ENCODE measurements around the gene PROSER1. TPM values are rescaled to one million over a fixed set of nuclear protein-coding genes. Genes with fewer than 3 reads are reported as not detected.
A peak's percentile ranks its signal among the peaks of the same experiment; 100 is the strongest.

The PROSER1 gene
- total and polyA plus RNA-seq, 9 of the 15 experiments (the other 6 are each of a cell fraction or from before 2014, with no cell fraction given): 9.2 to 36.2 (median 10.4) TPM

DNA sequence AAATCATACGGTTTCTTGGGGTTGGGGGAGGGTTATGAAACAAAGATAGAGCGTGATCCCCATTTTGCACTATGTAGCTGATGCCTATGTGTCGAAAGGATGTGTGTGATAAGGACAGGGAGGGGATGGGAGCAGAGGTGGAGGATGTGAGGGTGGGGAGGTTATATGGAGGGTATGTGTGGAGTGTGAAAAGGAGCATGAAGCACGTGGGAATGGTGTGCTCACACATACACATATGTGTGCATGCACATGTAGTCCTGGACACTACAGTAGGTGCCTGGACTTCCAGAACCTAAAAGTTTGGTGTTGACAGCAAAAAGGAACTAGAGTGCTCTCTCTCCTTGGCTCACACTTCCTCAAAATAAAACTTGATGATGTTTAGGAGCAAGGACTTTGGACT is 72.6 kb downstream of the PROSER1 start:
- in situ Hi-C loops (cut with MboI) (loop anchor here (25.0 kb wide), 1 partner anchor 647 kb away; the partner anchor contains the start of gene LHFPL6), intact Hi-C loops (cut with micrococcal nuclease) (no loop called here)
- Histone ChIP-seq H2AFZ (ENCODE audit: low read depth, low read length) (no peak overlapping the region), H3K4me2 (ENCODE audit: insufficient read depth, low read length) (no peak overlapping the region), H3K36me3 (ENCODE audit: control insufficient read depth, insufficient read depth, low read length) (no peaks in the 10 kb centered on the region), H3K9ac (ENCODE audit: insufficient read depth in 1 of 2, low read depth in 2 of 2, low read length in 2 of 2) (no peak overlapping the region), H3K9me3 (replicated peaks; ENCODE audit: control insufficient read depth, insufficient read depth, low read depth, low read length) (no peaks in the 10 kb centered on the region), H3K79me2 (ENCODE audit: control insufficient read depth, insufficient read depth, low read length) (no peaks in the 10 kb centered on the region), H3K4me1 (replicated peaks in 1 of 2; ENCODE audit: control insufficient read depth in 2 of 2, insufficient read depth in 2 of 2, low read length in 2 of 2) (no peaks in the 10 kb centered on the region), H3K27me3 (ENCODE audit: control insufficient read depth in 2 of 2, insufficient read depth in 2 of 2, low read length in 2 of 2) (no peaks in the 10 kb centered on the region; a peak in 1 of 5 replicates), H3K27ac (ENCODE audit: extremely low read depth, low read depth, low read length) (no peak overlapping the region), H3K4me3 (no peak overlapping the region), H3K9me1 (ENCODE audit: control insufficient read depth, insufficient read depth, low read length) (no peaks in the 10 kb centered on the region), H4K20me1 (replicated peaks; ENCODE audit: control insufficient read depth, insufficient read depth, low read length) (no peaks in the 10 kb centered on the region)
- no peak for ATAC-seq
- CTCF ChIA-PET (ENCODE audit: low intra/inter-chr PET ratio): no interaction called here
- no peak for DNase-seq (ENCODE audit: extremely low read depth in 1 of 4, low spot score in 3 of 4)
- 0% methylated on average over 4 of the region's 4 CpGs for WGBS (ENCODE audit: insufficient coverage, low coverage, missing lambda C conversion rate)
- no peak for TF ChIP-seq NFATC3 (IDR thresholded peaks at IDR 0.05)
- TF ChIP-seq SPI1 (IDR thresholded peaks at IDR 0.05; ENCODE audit: borderline replicate concordance, low read depth, low read length): 0 out of 2 replicates have a peak, but pooled peaks have one; percentile 26
- no peak for FAIRE-seq
- no TSS peak for BruUV-seq (replicated peaks)
- POLR2A ChIA-PET: no interaction called here

DNA sequence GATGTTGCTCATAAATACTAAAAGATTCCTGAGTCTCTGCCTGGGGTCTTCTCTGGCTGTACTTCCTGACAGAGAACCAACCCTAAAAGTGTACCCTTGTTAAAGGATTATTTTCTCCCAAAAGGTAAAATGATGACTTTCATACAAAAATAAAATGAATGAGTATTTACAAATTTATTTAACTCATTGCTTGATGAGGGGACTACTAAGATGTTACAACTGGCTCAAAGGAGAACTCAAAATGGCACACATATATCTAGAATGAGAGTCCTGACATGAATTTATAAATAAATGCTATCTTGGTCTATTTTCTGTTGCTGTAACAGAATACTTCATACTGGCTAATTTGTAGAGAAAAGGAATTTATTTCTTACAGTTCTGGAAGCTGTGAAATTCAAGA is 77.7 kb downstream of the PROSER1 start:
- CTCF ChIA-PET (ENCODE audit: low intra/inter-chr PET ratio): no interaction called here
- no peak for ATAC-seq
- Histone ChIP-seq H3K4me3 (no peak overlapping the region), H2AFZ (ENCODE audit: low read depth, low read length) (no peak overlapping the region), H3K9me3 (replicated peaks; ENCODE audit: control insufficient read depth, insufficient read depth, low read depth, low read length) (no peaks in the 10 kb centered on the region), H3K27ac (ENCODE audit: extremely low read depth, low read depth, low read length) (no peak overlapping the region), H3K9ac (ENCODE audit: insufficient read depth in 1 of 2, low read depth in 2 of 2, low read length in 2 of 2) (no peak overlapping the region), H3K79me2 (ENCODE audit: control insufficient read depth, insufficient read depth, low read length) (no peaks in the 10 kb centered on the region), H3K4me2 (ENCODE audit: insufficient read depth, low read length) (no peak overlapping the region), H3K4me1 (replicated peaks in 1 of 2; ENCODE audit: control insufficient read depth in 2 of 2, insufficient read depth in 2 of 2, low read length in 2 of 2) (no peaks in the 10 kb centered on the region), H3K9me1 (ENCODE audit: control insufficient read depth, insufficient read depth, low read length) (no peaks in the 10 kb centered on the region), H3K36me3 (ENCODE audit: control insufficient read depth, insufficient read depth, low read length) (no peaks in the 10 kb centered on the region), H4K20me1 (replicated peaks; ENCODE audit: control insufficient read depth, insufficient read depth, low read length) (no peaks in the 10 kb centered on the region), H3K27me3 (ENCODE audit: control insufficient read depth in 2 of 2, insufficient read depth in 2 of 2, low read length in 2 of 2) (no peaks in the 10 kb centered on the region)
- intact Hi-C loops (cut with micrococcal nuclease) (no loop called here), in situ Hi-C loops (cut with MboI) (loop anchor here (25.0 kb wide), 1 partner anchor 652 kb away; the partner anchor contains the start of gene LHFPL6)
- TF ChIP-seq HMG20A (CRISPR knock-in tag; conservative IDR thresholded peaks at IDR 0.05) (no peak), CBFA2T3 (IDR thresholded peaks at IDR 0.05) (no peak), MCM5 (IDR thresholded peaks at IDR 0.05; ENCODE audit: low read depth) (no peak), MYC (IDR thresholded peaks at IDR 0.05; ENCODE audit: low read depth, low read length) (no peak), MYC (CRISPR knock-in tag; IDR thresholded peaks at IDR 0.05; ENCODE audit: borderline replicate concordance, low read depth) (no peak), GTF2E2 (tag; IDR thresholded peaks at IDR 0.05) (no peak), DACH1 (IDR thresholded peaks at IDR 0.05; ENCODE audit: partially characterized antibody) (no peak), ZNF253 (CRISPR knock-in tag; conservative IDR thresholded peaks at IDR 0.05) (no peak), CHD2 (IDR thresholded peaks at IDR 0.05; ENCODE audit: low read depth, low read length) (no peak), PTRF (tag; IDR thresholded peaks at IDR 0.05) (no peak)
- TF ChIP-seq, protein P1, sequence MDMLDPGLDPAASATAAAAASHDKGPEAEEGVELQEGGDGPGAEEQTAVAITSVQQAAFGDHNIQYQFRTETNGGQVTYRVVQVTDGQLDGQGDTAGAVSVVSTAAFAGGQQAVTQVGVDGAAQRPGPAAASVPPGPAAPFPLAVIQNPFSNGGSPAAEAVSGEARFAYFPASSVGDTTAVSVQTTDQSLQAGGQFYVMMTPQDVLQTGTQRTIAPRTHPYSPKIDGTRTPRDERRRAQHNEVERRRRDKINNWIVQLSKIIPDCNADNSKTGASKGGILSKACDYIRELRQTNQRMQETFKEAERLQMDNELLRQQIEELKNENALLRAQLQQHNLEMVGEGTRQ (CRISPR knock-in tag; IDR thresholded peaks at IDR 0.05): no peak
- TF ChIP-seq, protein P2, sequence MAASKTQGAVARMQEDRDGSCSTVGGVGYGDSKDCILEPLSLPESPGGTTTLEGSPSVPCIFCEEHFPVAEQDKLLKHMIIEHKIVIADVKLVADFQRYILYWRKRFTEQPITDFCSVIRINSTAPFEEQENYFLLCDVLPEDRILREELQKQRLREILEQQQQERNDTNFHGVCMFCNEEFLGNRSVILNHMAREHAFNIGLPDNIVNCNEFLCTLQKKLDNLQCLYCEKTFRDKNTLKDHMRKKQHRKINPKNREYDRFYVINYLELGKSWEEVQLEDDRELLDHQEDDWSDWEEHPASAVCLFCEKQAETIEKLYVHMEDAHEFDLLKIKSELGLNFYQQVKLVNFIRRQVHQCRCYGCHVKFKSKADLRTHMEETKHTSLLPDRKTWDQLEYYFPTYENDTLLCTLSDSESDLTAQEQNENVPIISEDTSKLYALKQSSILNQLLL (CRISPR knock-in tag; IDR thresholded peaks at IDR 0.05; ENCODE audit: borderline replicate concordance): no peak
- no peak for FAIRE-seq
- POLR2A ChIA-PET: interaction anchor here (0.6 kb wide), 1 partner anchor 1691 kb away, joined by 3 read pairs; no protein-coding TSS in a partner anchor
- no peak for DNase-seq (ENCODE audit: extremely low read depth in 1 of 4, low spot score in 3 of 4)
- no TSS peak for BruUV-seq (replicated peaks)
